HFF-Myc (cell line): Measurements from ENCODE around the gene SLC16A3.
"Not testable (repeated sequence)": the region's sequence is repeated elsewhere in the genome, so short reads cannot be mapped to it uniquely, and the experiment has no call there.

Source experiments
- DNase-seq: peaks from one replicate; pipeline ENCODE4 v3.0.0-alpha.2; 2011; ENCODE audit warnings: low read depth; ENCODE audit errors: extremely low read depth
- H3K4me3 ChIP-seq: replicated peaks from 2 replicates; pipeline ENCODE4 v1.5.1; 2011; ENCODE audit warnings: low read depth, mild to moderate bottlenecking, control low read depth, low read length
- CTCF ChIP-seq: IDR thresholded peaks from 2 replicates; pipeline ENCODE4 v1.5.1; 2012; ENCODE audit warnings: mild to moderate bottlenecking, low read depth, low read length, control low read depth; ENCODE audit errors: missing control alignments

Gene SLC16A3

DNA sequence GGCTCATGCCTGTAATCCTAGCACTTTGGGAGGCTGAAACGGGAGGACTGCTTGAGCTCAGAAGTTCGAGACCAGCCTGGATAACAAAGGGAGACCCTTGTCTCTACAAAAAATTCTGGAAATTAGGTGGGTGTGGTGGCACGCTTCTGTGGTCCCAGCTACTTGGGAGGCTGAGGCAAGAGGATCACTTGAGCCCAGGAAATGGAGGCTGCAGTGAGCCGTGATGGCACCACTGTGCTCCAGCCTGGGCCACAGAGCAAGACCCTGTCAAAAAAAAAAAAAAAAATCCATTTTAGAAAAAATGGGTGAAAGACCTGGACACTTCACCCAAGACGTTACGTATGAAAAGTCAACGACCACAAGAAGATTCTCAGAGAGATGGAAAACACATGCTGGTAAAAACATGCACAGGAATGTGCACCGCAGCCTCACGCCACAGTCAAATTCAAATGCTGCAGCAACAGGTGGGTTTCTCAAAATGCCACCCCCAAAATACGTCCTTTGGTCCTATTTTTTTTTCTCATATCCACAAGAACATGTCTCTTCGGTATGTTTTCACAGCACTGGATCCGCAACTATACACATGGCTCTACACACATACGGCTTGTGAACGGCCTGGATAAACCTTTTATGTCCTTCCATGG is 27.5 kb downstream of the SLC16A3 start:
- TF ChIP-seq CTCF = no peak
- DNase-seq = no peak
- no peak overlapping the region for H3K4me3 ChIP-seq

GRCh38 chr17:82257473-82257872 is 28.6 kb downstream of the SLC16A3 start:
- DNase-seq = no peak
- TF ChIP-seq CTCF = no peak
- no peak overlapping the region for H3K4me3 ChIP-seq

GRCh38 chr17:82258555-82258954 is 29.7 kb downstream of the SLC16A3 start:
- H3K4me3 ChIP-seq = no peak overlapping the region
- TF ChIP-seq CTCF = no peak
- DNase-seq = no peak

DNA sequence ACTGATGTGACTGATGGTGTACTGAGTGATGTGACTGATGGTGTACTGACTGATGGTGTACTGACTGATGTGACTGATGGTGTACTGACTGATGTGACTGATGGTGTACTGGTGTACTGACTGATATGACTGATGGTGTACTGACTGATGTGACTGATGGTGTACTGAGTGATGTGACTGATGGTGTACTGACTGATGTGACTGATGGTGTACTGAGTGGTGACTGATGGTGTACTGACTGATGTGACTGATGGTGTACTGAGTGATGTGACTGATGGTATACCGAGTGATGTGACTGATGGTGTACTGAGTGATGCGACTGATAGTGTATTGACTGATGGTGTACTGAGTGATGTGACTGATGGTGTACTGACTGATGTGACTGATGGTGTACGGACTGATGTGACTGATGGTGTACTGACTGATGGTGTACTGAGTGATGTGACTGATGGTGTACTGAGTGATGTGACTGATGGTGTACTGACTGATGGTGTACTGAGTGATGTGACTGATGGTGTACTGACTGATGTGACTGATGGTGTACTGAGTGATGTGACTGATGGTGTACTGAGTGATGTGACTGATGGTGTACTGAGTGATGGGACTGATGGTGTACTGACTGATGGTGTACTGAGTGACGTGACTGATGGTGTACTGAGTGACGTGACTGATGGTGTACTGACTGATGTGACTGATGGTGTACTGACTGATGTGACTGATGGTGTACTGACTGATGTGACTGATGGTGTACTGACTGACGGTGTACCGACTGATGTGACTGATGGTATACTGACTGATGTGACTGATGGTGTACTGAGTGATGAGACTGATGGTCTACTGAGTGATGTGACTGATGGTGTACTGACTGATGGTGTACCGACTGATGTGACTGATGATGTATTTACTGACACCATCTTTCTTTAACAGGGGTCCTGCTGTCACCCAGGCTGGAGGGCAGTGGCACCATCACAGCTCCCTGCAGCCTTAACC is 31.4 kb downstream of the SLC16A3 start:
- DNase-seq, H3K4me3 ChIP-seq: not testable (repeated sequence)

DNA sequence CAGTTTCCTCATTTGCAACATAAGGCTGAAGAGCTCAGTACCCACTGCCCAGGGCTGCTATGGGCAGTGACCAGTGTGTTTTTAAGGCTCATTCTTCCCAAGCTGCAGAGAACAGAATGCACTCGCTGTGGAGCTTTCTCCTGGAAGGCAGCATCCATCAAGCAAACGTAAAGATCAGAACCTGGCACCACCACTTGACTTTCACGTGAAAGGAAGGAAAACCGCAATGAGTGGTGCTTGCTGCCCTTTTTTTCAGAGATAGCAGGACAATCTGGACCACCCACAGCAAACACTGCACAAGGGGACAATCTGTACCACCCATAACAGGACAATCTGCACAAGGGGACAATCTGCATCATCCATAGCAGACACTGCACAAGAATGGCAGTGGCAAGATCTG is 33.5 kb downstream of the SLC16A3 start:
- TF ChIP-seq CTCF = no peak
- H3K4me3 ChIP-seq = no peak overlapping the region
- DNase-seq = no peak

DNA sequence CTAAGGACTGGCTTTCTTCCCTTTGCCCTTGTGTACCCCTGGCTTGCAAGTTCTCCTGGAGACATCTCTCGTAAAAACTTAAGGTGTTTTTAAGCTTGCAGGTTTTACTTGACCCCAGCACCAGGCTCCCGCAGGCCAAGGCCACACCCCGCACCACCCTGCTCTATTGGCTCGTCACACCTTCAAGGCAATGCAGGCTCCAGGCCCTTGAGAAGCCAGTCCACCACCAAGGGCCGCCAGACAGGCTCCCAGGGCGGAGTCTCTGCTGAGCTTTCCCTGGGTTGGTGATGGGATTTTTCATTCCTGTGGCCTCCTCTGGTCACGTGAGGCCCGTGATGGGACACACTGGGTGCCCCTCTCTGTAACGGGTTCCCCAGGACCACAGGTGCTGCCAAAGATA is 34.8 kb downstream of the SLC16A3 start:
- DNase-seq = no peak
- TF ChIP-seq CTCF = no peak

GRCh38 chr17:82266142-82266541 is 37.3 kb downstream of the SLC16A3 start:
- TF ChIP-seq CTCF = no peak
- H3K4me3 ChIP-seq = no peak overlapping the region
- no peak for DNase-seq

More for the DNA sequence above, 34.8 kb downstream of the SLC16A3 start:
- no peak overlapping the region for H3K4me3 ChIP-seq
